Left lung (tissue), 10 donors: ENCODE measurements around the gene RALGPS2. TPM values are rescaled to one million over a fixed set of nuclear protein-coding genes. Genes with fewer than 3 reads are reported as not detected.

Experiments
- ATAC-seq: fragments of 200-7000 bp; cut with Tn5 transposase; one replicate; pipeline ENCODE4 v1.9.1; 2020; ENCODE audit warnings: moderate library complexity
- DNase-seq, 4 donors: peaks; one replicate each; pipeline ENCODE4 v3.0.0-alpha.2; 2013 to 2020
- H3K27ac ChIP-seq, 2 donors: fragments of 200-600 bp; sonication (generic) in 1 of 2; one replicate each; pipeline versions ENCODE4 v1.5.0 to v1.8.0; 2020 to 2021
- H3K27me3 ChIP-seq, 2 donors: fragments of 200-600 bp; sonication (generic) in 1 of 2; one replicate each; pipeline versions ENCODE4 v1.5.0 to v1.8.0; 2020 to 2021
- H3K36me3 ChIP-seq, 2 donors: fragments of 200-600 bp; sonication (generic) in 1 of 2; one replicate each; pipeline versions ENCODE4 v1.5.0 to v1.8.0; 2020 to 2021
- H3K4me1 ChIP-seq, 2 donors: fragments of 200-600 bp; one replicate each; pipeline ENCODE4 v1.8.0; 2021
- H3K4me3 ChIP-seq, 2 donors: fragments of 200-600 bp; sonication (generic) in 1 of 2; one replicate each; pipeline versions ENCODE4 v1.5.0 to v1.8.0; 2020 to 2021; ENCODE audit warnings: mild to moderate bottlenecking in 1 of 2
- H3K9me3 ChIP-seq, 2 donors: fragments of 200-600 bp; sonication (generic) in 1 of 2; one replicate each; pipeline versions ENCODE4 v1.5.0 to v1.8.0; 2020 to 2021
- CTCF ChIP-seq, 2 donors: fragments of 200-600 bp; sonication (generic) in 1 of 2; IDR thresholded peaks; one replicate each; pipeline versions ENCODE4 v1.5.0 to v1.8.0; 2021; ENCODE audit warnings: antibody characterized with exemption in 2 of 2
- intact Hi-C, 2 donors: fragments of 100-400 bp; cut with DNase I; formaldehyde crosslinking; loops; one replicate each; pipeline versions ENCODE4 v1.11.2 to v1.14.2; 2022
- polyA plus RNA-seq, 6 donors: library from polyadenylated mRNA; unstranded; fragments of 120-200 nt; gene quantifications; one replicate each; pipeline ENCODE4 v1.2.1, GENCODE V29; 2013; ENCODE audit not compliant: insufficient read length in 6 of 6
- total RNA-seq, 2 donors: library from RNA; stranded (reverse); fragmentation: NEBNext Ultra II Directional; extraction: Animal tissue kit (Norgen Biotek cat#: 25700); gene quantifications; one replicate each; pipeline ENCODE4 v1.2.1, GENCODE V29; 2021
- donor health status: DM: no; HTN: yes; CAD: no.
- donor health status: DM: no; HTN: no; CAD: no.

Gene RALGPS2
- total and polyA plus RNA-seq, 8 donors = 9.0 to 24.5 (median 20.9) TPM

- DNase-seq (no peak), ATAC-seq (no peak)
- H3K4me1 ChIP-seq = no peaks in the 10 kb centered on the region
- H3K9me3 ChIP-seq = peaks cover 0 to 7% of the 10 kb centered on the region in 2 donors
- no peaks in the 10 kb centered on the region for H3K36me3 ChIP-seq
- no peak overlapping the region for H3K4me3 ChIP-seq
- intact Hi-C loops = no loop called here
- H3K27me3 ChIP-seq = no peaks in the 10 kb centered on the region
- H3K27ac ChIP-seq = no peak overlapping the region
- TF ChIP-seq CTCF (IDR thresholded peaks at IDR 0.05) = no peak
Measured at GRCh38 chr1:178962853-178963711, 238.0 kb downstream of the RALGPS2 start.

- no peak for TF ChIP-seq CTCF (IDR thresholded peaks at IDR 0.05)
- H3K27ac ChIP-seq = no peak overlapping the region
- no peak overlapping the region for H3K4me3 ChIP-seq
- no peaks in the 10 kb centered on the region for H3K36me3 ChIP-seq
- H3K9me3 ChIP-seq = peaks cover 0 to 7% of the 10 kb centered on the region in 2 donors
- DNase-seq = no peak
- ATAC-seq = no peak
- H3K4me1 ChIP-seq = no peaks in the 10 kb centered on the region
- intact Hi-C loops = no loop called here
- H3K27me3 ChIP-seq = no peaks in the 10 kb centered on the region
Measured at GRCh38 chr1:178964469-178965330, 239.7 kb downstream of the RALGPS2 start.

GRCh38 chr1:178966312-178966711 lies 241.3 kb downstream of the RALGPS2 start:
- intact Hi-C loops = no loop called here
- H3K36me3 ChIP-seq = no peaks in the 10 kb centered on the region
- H3K9me3 ChIP-seq = peaks cover 0 to 7% of the 10 kb centered on the region in 2 donors
- no peak overlapping the region for H3K4me3 ChIP-seq
- DNase-seq (no peak), ATAC-seq (no peak)
- H3K27me3 ChIP-seq = no peaks in the 10 kb centered on the region
- TF ChIP-seq CTCF (IDR thresholded peaks at IDR 0.05) = no peak
- no peak overlapping the region for H3K27ac ChIP-seq
- no peaks in the 10 kb centered on the region for H3K4me1 ChIP-seq

GRCh38 chr1:178969226-178969987 lies 244.4 kb downstream of the RALGPS2 start:
- Histone ChIP-seq H3K4me1 (no peaks in the 10 kb centered on the region), H3K27me3 (no peaks in the 10 kb centered on the region), H3K9me3 (peaks cover 0 to 7% of the 10 kb centered on the region in 2 donors), H3K27ac (no peak overlapping the region), H3K4me3 (no peak overlapping the region), H3K36me3 (no peaks in the 10 kb centered on the region)
- no peak for DNase-seq
- no peak for TF ChIP-seq CTCF (IDR thresholded peaks at IDR 0.05)
- no peak for ATAC-seq
- intact Hi-C loops = no loop called here
